Stimulated activated naive CD8-positive, alpha-beta T cell treated with anti-CD3 and anti-CD28 coated beads, Interleukin-15, Interleukin-2, amounts not matched to agents 100 ng/mL and 50 ng/mL, for 24 hours (primary cell): ENCODE results near the gene SNAP47.

ENCODE experiments used
- H3K27ac Mint-ChIP-seq: one replicate; pipeline ENCODE4 v1.8.0; 2021; ENCODE audit warnings: mild to moderate bottlenecking, mixed read lengths
- H3K27me3 Mint-ChIP-seq: one replicate; pipeline ENCODE4 v1.8.0; 2021; ENCODE audit warnings: mixed read lengths
- H3K36me3 Mint-ChIP-seq: one replicate; pipeline ENCODE4 v1.8.0; 2021; ENCODE audit warnings: low read depth, mixed read lengths
- H3K4me1 Mint-ChIP-seq: one replicate; pipeline ENCODE4 v1.8.0; 2021; ENCODE audit warnings: low read depth, mixed read lengths
- H3K4me3 Mint-ChIP-seq: one replicate; pipeline ENCODE4 v1.8.0; 2021; ENCODE audit warnings: mild to moderate bottlenecking, mixed read lengths
- H3K9me3 Mint-ChIP-seq: one replicate; pipeline ENCODE4 v1.8.0; 2021; ENCODE audit warnings: mixed read lengths

Gene SNAP47

GRCh38 chr1:227777646-227778045, 42.4 kb downstream of the SNAP47 start:
- Mint-ChIP-seq H3K4me1 (peaks cover 20% of the 10 kb centered on the region), H3K36me3 (peaks cover 17% of the 10 kb centered on the region), H3K4me3 (no peak overlapping the region), H3K27ac (no peak overlapping the region), H3K27me3 (no peaks in the 10 kb centered on the region), H3K9me3 (no peaks in the 10 kb centered on the region)

GRCh38 chr1:227778401-227778947, 43.2 kb downstream of the SNAP47 start:
- Mint-ChIP-seq H3K9me3 (no peaks in the 10 kb centered on the region), H3K27me3 (no peaks in the 10 kb centered on the region), H3K27ac (no peak overlapping the region), H3K36me3 (peaks cover 17% of the 10 kb centered on the region), H3K4me1 (peaks cover 13% of the 10 kb centered on the region), H3K4me3 (no peak overlapping the region)

GRCh38 chr1:227779021-227779441, 43.8 kb downstream of the SNAP47 start:
- peaks cover 7% of the 10 kb centered on the region for H3K4me1 Mint-ChIP-seq
- H3K4me3 Mint-ChIP-seq, result no peak overlapping the region
- H3K27ac Mint-ChIP-seq, result no peak overlapping the region
- no peaks in the 10 kb centered on the region for H3K9me3 Mint-ChIP-seq
- H3K36me3 Mint-ChIP-seq, result peaks cover 14% of the 10 kb centered on the region
- H3K27me3 Mint-ChIP-seq, result no peaks in the 10 kb centered on the region

GRCh38 chr1:227779685-227780084, 44.5 kb downstream of the SNAP47 start:
- no peaks in the 10 kb centered on the region for H3K9me3 Mint-ChIP-seq
- H3K4me1 Mint-ChIP-seq, result peaks cover under 1% of the 10 kb centered on the region
- no peak overlapping the region for H3K27ac Mint-ChIP-seq
- H3K36me3 Mint-ChIP-seq, result peaks cover 8% of the 10 kb centered on the region
- no peaks in the 10 kb centered on the region for H3K27me3 Mint-ChIP-seq
- H3K4me3 Mint-ChIP-seq, result no peak overlapping the region

- H3K36me3 Mint-ChIP-seq, result peaks cover 8% of the 10 kb centered on the region
- no peak overlapping the region for H3K27ac Mint-ChIP-seq
- H3K4me3 Mint-ChIP-seq, result no peak overlapping the region
Observed at GRCh38 chr1:227780101-227781044, 45.1 kb downstream of the SNAP47 start.

GRCh38 chr1:227781314-227781930, 46.2 kb downstream of the SNAP47 start:
- no peaks in the 10 kb centered on the region for H3K27me3 Mint-ChIP-seq
- H3K36me3 Mint-ChIP-seq, result peaks cover 8% of the 10 kb centered on the region
- H3K9me3 Mint-ChIP-seq, result no peaks in the 10 kb centered on the region
- H3K4me3 Mint-ChIP-seq, result no peak overlapping the region
- peaks cover 9% of the 10 kb centered on the region for H3K4me1 Mint-ChIP-seq
- no peak overlapping the region for H3K27ac Mint-ChIP-seq

More at GRCh38 chr1:227780101-227781044, 45.1 kb downstream of the SNAP47 start:
- Mint-ChIP-seq H3K4me1 (peaks cover under 1% of the 10 kb centered on the region), H3K27me3 (no peaks in the 10 kb centered on the region), H3K9me3 (no peaks in the 10 kb centered on the region)

- H3K36me3 Mint-ChIP-seq, result peaks cover 8% of the 10 kb centered on the region
- H3K27ac Mint-ChIP-seq, result no peak overlapping the region
- no peaks in the 10 kb centered on the region for H3K9me3 Mint-ChIP-seq
- no peak overlapping the region for H3K4me3 Mint-ChIP-seq
- H3K4me1 Mint-ChIP-seq, result peaks cover 13% of the 10 kb centered on the region
- peaks cover 3% of the 10 kb centered on the region for H3K27me3 Mint-ChIP-seq
Observed at GRCh38 chr1:227782226-227782625, 47.0 kb downstream of the SNAP47 start.

- Mint-ChIP-seq H3K9me3 (no peaks in the 10 kb centered on the region), H3K4me3 (no peak overlapping the region), H3K36me3 (peaks cover 8% of the 10 kb centered on the region), H3K4me1 (peaks cover 15% of the 10 kb centered on the region), H3K27ac (no peak overlapping the region), H3K27me3 (peaks cover 4% of the 10 kb centered on the region)
Observed at GRCh38 chr1:227785094-227785804, 50.0 kb downstream of the SNAP47 start.

- H3K9me3 Mint-ChIP-seq, result no peaks in the 10 kb centered on the region
- peaks cover 8% of the 10 kb centered on the region for H3K36me3 Mint-ChIP-seq
- no peak overlapping the region for H3K4me3 Mint-ChIP-seq
- H3K27me3 Mint-ChIP-seq, result peaks cover 4% of the 10 kb centered on the region
- H3K4me1 Mint-ChIP-seq, result peaks cover 15% of the 10 kb centered on the region
- H3K27ac Mint-ChIP-seq, result no peak overlapping the region
Observed at GRCh38 chr1:227785805-227786671, 50.8 kb downstream of the SNAP47 start.

GRCh38 chr1:227786673-227787512, 51.7 kb downstream of the SNAP47 start:
- peaks cover 4% of the 10 kb centered on the region for H3K27me3 Mint-ChIP-seq
- no peak overlapping the region for H3K27ac Mint-ChIP-seq
- H3K36me3 Mint-ChIP-seq, result peaks cover 8% of the 10 kb centered on the region
- H3K4me3 Mint-ChIP-seq, result peak overlapping the region; percentile 74
- H3K4me1 Mint-ChIP-seq, result peaks cover 15% of the 10 kb centered on the region
- no peaks in the 10 kb centered on the region for H3K9me3 Mint-ChIP-seq

- H3K9me3 Mint-ChIP-seq, result no peaks in the 10 kb centered on the region
- H3K27me3 Mint-ChIP-seq, result peaks cover 4% of the 10 kb centered on the region
- no peaks in the 10 kb centered on the region for H3K36me3 Mint-ChIP-seq
- H3K4me1 Mint-ChIP-seq, result peaks cover 15% of the 10 kb centered on the region
- H3K27ac Mint-ChIP-seq, result no peak overlapping the region
- H3K4me3 Mint-ChIP-seq, result peak overlapping the region; percentile 74
Observed at GRCh38 chr1:227787513-227788270, 52.5 kb downstream of the SNAP47 start.

- H3K4me1 Mint-ChIP-seq, result peaks cover 15% of the 10 kb centered on the region
- H3K36me3 Mint-ChIP-seq, result no peaks in the 10 kb centered on the region
- H3K27ac Mint-ChIP-seq, result no peak overlapping the region
- peak overlapping the region; percentile 74 for H3K4me3 Mint-ChIP-seq
- H3K27me3 Mint-ChIP-seq, result peaks cover 4% of the 10 kb centered on the region
- no peaks in the 10 kb centered on the region for H3K9me3 Mint-ChIP-seq
Observed at GRCh38 chr1:227788271-227789083, 53.2 kb downstream of the SNAP47 start.
